GM12878 (cell line): ENCODE data around the gene EEF2. TPM values are rescaled to one million over a fixed set of nuclear protein-coding genes. Genes with fewer than 3 reads are reported as not detected.
A peak's percentile ranks its signal among the peaks of the same experiment; 100 is the strongest.

Experiments used
- BRCA1 ChIP-seq: IDR thresholded peaks from 2 replicates; pipeline ENCODE4 v1.6.1; 2011; ENCODE audit warnings: low read depth, low read length, improper control_type of control experiment
- CREB1 ChIP-seq: IDR thresholded peaks from 2 replicates; pipeline ENCODE4 v1.6.1; 2012; ENCODE audit warnings: low read depth, mild to moderate bottlenecking, inconsistent platforms
- CREM ChIP-seq: IDR thresholded peaks from 2 replicates; pipeline ENCODE4 v1.6.1; 2014; ENCODE audit warnings: antibody characterized with exemption, low read depth
- CUX1 ChIP-seq: IDR thresholded peaks from 2 replicates; pipeline ENCODE4 v1.6.1; 2012; ENCODE audit warnings: improper control_type of control experiment, low read depth, low read length; ENCODE audit not compliant: insufficient replicate concordance
- GABPA ChIP-seq: IDR thresholded peaks from 2 replicates; pipeline ENCODE4 v1.6.1; 2014; ENCODE audit warnings: antibody characterized with exemption, low read depth, mild to moderate bottlenecking, inconsistent platforms
- IRF5 ChIP-seq: fragments of 450-650 bp; IDR thresholded peaks from 2 replicates; pipeline ENCODE4 v1.6.1; 2017; ENCODE audit warnings: borderline replicate concordance
- MXI1 ChIP-seq: fragments of 150-350 bp; IDR thresholded peaks from 2 replicates; pipeline ENCODE4 v1.6.1; 2011; ENCODE audit warnings: low read depth, mild to moderate bottlenecking, inconsistent platforms, low read length, improper control_type of control experiment
- PKNOX1 ChIP-seq: fragments of 450-650 bp; IDR thresholded peaks from 2 replicates; pipeline ENCODE4 v1.6.1; 2016; ENCODE audit warnings: mild to moderate bottlenecking
- RELA ChIP-seq: fragments of 450-650 bp; IDR thresholded peaks from 2 replicates; pipeline ENCODE4 v1.8.0; 2014; ENCODE audit warnings: borderline replicate concordance; ENCODE audit not compliant: partially characterized antibody
- SP1 ChIP-seq: IDR thresholded peaks from one replicate; pipeline ENCODE4 v1.6.1; 2011; ENCODE audit warnings: low read depth, low read length
- TARDBP ChIP-seq: IDR thresholded peaks from 2 replicates; pipeline ENCODE4 v1.6.1; 2016; ENCODE audit warnings: borderline replicate concordance
- WRNIP1 ChIP-seq: IDR thresholded peaks from 2 replicates; pipeline ENCODE4 v1.6.1; 2011; ENCODE audit warnings: low read depth, low read length, improper control_type of control experiment, borderline replicate concordance
- ZBTB40 ChIP-seq: fragments of 450-650 bp; IDR thresholded peaks from 2 replicates; pipeline ENCODE4 v1.6.1; 2016; ENCODE audit warnings: mild to moderate bottlenecking, moderate library complexity, borderline replicate concordance
- ZNF384 ChIP-seq: IDR thresholded peaks from 2 replicates; pipeline ENCODE4 v1.6.1; 2012; ENCODE audit warnings: low read depth, mild to moderate bottlenecking, low read length, improper control_type of control experiment, borderline replicate concordance
- polyA plus RNA-seq, 11 experiments: library from polyadenylated mRNA; depleted of rRNA in 4 of 11; unstranded in 6 of 11; stranded (reverse) in 5 of 11; fragments of >200 nt; fragmentation: Nextera tagmentation in 4 of 11; fragmentation: Illumina TruSeq in 1 of 11; extraction: Ambion mirVana in 4 of 11; extraction: Trizol in 1 of 11; gene quantifications; 1 replicate in 1 of 11; 2 replicates in 10 of 11; pipeline versions ENCODE4 v1.2.1 to v1.2.3, GENCODE V29; 2011 to 2016; ENCODE audit warnings: inconsistent platforms in 2 of 11, missing spikeins in 2 of 11, low read depth in 1 of 11
- total RNA-seq, 4 experiments: library from RNA; depleted of rRNA in 3 of 4; stranded (reverse); fragments of >200 nt in 3 of 4; fragmentation: Illumina TruSeq in 1 of 4; extraction: Trizol in 1 of 4; gene quantifications; 2 replicates each; pipeline versions ENCODE4 v1.2.1 to v1.2.3, GENCODE V29; 2013 to 2021
- TF ChIP-seq, protein P1 (sequence below): fragments of 450-650 bp; conservative IDR thresholded peaks from 2 replicates; pipeline ENCODE4 v1.6.1; 2017; ENCODE audit warnings: mild to moderate bottlenecking, moderate library complexity

EEF2 gene
- total and polyA plus RNA-seq, 10 of the 15 experiments (the other 5 are each of a cell fraction or from before 2014, with no cell fraction given): 280 to 3,491 (median 1,305) TPM

GRCh38 chr19:3987619-3988371, 2.5 kb upstream of the EEF2 start (continued):
- no peak for TF ChIP-seq CUX1
- no peak for TF ChIP-seq CREM
- 0 out of 2 replicates have a peak, but pooled peaks have one; percentile 49 for TF ChIP-seq CREB1
- TF ChIP-seq IRF5: no peak
- no peak for TF ChIP-seq TARDBP
- TF ChIP-seq RELA: no peak
- peak; percentile 98 for TF ChIP-seq ZNF384
- peak; percentile 37; the same call in 1 of the 2 replicates for TF ChIP-seq PKNOX1
- no peak for TF ChIP-seq BRCA1
- no peak for TF ChIP-seq WRNIP1
- TF ChIP-seq MXI1: no peak
- no peak for TF ChIP-seq SP1
- TF ChIP-seq, protein P1, sequence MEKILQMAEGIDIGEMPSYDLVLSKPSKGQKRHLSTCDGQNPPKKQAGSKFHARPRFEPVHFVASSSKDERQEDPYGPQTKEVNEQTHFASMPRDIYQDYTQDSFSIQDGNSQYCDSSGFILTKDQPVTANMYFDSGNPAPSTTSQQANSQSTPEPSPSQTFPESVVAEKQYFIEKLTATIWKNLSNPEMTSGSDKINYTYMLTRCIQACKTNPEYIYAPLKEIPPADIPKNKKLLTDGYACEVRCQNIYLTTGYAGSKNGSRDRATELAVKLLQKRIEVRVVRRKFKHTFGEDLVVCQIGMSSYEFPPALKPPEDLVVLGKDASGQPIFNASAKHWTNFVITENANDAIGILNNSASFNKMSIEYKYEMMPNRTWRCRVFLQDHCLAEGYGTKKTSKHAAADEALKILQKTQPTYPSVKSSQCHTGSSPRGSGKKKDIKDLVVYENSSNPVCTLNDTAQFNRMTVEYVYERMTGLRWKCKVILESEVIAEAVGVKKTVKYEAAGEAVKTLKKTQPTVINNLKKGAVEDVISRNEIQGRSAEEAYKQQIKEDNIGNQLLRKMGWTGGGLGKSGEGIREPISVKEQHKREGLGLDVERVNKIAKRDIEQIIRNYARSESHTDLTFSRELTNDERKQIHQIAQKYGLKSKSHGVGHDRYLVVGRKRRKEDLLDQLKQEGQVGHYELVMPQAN: no peak
- peak; percentile 46; the same call in 1 of the 2 replicates for TF ChIP-seq ZBTB40
- no peak for TF ChIP-seq GABPA
